ENCODE data around the gene SMIM27. TPM values are rescaled to one million over a fixed set of nuclear protein-coding genes. Genes with fewer than 3 reads are reported as not detected.
A peak's percentile ranks its signal among the peaks of the same experiment; 100 is the strongest.
"Not testable (repeated sequence)": the region's sequence is repeated elsewhere in the genome, so short reads cannot be mapped to it uniquely, and the experiment has no call there.

Gene SMIM27
- total RNA-seq, 2 donors from 2014 or later: 15.3 to 19.5 TPM

DNA sequence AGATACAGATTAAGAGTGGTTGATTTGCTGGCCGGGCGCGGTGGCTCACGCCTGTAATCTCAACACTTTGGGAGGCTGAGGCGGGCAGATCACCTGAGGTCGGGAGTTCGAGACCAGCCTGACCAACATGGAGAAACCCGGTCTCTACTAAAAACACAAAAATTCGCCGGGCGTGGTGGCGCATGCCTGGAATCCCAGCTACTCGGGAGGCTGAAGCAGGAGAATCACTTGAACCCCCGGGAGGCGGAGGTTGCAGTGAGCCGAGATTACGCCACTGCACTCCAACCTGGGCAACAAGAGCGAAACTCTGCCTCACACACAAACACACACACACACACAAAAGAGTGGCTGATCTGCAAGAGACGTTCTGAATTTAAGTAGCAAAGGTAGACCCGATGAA lies 3.9 kb upstream of the SMIM27 start:
- H3K9me3 Mint-ChIP-seq; H3K27ac Mint-ChIP-seq; DNase-seq (ENCODE audit: low spot score in 2 of 2); ATAC-seq: not testable (repeated sequence)
- peaks cover 33 to 34% of the 10 kb centered on the region in 2 donors for H3K36me3 Mint-ChIP-seq

DNA sequence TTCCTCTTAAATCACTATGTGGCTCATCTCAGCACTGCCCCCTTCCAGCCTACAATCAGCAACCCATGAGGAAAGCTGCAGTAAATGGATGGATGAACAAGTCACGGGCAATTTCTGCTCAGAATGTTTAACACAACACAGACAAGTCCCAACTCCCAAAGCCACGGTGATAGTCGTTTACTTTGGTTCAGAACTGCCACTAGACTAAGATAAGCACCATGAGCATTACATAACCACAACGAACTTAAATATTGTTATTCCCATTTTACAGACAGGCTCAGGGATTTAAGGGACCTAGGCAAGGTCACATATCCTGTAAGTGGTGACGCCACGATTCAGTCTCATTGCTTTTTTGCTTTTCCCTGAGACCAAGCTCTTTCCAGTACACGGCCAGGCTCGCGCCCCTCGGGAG lies 2.0 kb upstream of the SMIM27 start:
- H3K27ac Mint-ChIP-seq: peak overlapping the region; percentile 85 to 97
- H3K36me3 Mint-ChIP-seq: peaks cover 27 to 30% of the 10 kb centered on the region in 2 donors
- no peak for ATAC-seq
- H3K9me3 Mint-ChIP-seq: no peaks in the 10 kb centered on the region
- DNase-seq (ENCODE audit: low spot score in 2 of 2): no peak

DNA sequence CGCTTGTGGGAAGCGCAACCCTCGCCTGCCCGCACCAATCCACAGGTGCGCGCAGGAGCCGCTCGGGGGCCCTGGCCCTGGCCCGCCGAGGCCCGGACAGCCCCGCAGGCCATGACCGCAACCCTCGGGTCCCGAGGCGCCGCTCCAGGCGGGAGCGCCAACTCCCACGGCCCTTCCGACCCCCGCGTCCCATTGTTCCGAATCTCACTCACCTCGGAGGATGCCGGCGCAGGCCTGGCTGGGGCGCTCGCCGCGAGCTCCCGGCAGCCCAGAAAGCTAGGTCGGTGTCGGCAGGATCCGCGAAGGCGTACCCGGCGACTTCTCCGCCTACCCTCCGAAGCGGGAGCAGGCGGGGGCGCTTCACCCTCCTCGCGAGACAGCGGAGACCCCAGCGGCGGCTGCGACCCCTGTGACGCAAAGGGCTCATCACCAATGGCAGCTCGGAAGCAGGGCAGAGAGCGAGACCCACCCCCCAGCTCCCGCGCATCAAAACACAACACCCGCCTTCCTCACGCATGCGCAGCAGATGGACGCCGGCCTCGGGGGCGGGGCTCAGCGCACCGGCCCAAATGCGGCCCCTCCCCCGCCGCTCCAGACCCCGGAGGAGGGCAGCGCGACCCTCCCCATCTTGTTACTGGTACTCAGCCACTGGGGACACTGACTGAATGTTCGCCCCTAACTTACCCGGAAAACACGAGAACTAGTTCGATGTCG lies 1.4 kb upstream of the SMIM27 start:
- H3K9me3 Mint-ChIP-seq: no peaks in the 10 kb centered on the region
- ATAC-seq (peak; percentile 69 to 82), DNase-seq (ENCODE audit: low spot score in 2 of 2) (peak; percentile 90 to 92)
- H3K36me3 Mint-ChIP-seq: peaks cover 27 to 30% of the 10 kb centered on the region in 2 donors
- peak overlapping the region; percentile 97 to 100 for H3K27ac Mint-ChIP-seq

DNA sequence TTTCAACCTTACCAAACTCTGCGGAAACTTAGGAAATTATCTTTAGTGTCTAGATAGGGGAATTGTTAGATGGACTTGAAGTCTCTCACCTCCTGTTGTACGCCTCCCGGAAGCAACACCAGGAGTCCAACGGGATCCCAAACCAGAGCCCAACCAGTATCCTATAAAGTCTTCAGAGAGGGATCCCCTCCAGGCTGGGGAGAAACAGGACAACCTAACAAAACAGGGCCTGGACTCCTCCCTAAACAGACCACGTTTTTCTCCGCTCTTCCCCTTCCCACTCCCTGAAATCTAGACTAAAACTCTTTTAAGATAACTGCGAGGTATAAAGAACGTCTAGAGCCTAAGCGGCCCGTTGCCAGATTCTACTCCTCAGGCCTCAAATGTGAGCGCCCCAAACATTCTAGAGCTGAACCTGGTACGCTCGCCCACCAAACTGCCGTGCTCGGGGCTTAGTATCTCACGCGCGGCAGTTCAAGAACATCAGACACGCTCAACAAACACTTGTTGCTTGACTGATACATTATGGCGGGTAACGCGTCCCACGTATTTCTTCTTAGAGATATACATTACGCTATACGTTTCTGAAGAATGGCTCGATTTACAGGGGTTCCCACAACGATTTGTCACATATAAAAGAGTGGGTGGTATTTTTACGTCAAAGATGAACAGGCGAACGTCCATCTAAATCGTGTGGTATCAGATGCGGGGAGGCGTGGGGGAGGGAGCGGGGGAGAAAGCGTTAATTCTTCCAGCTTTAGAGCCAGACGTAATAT lies 663 bp upstream of the SMIM27 start:
- Mint-ChIP-seq H3K27ac (peak overlapping the region; percentile 97 to 100), H3K36me3 (peaks cover 27 to 30% of the 10 kb centered on the region in 2 donors), H3K9me3 (no peaks in the 10 kb centered on the region)
- peak; percentile 33 to 44 for ATAC-seq
- DNase-seq (ENCODE audit: low spot score in 2 of 2): peak in 1 of 2 donors; percentile 45

DNA sequence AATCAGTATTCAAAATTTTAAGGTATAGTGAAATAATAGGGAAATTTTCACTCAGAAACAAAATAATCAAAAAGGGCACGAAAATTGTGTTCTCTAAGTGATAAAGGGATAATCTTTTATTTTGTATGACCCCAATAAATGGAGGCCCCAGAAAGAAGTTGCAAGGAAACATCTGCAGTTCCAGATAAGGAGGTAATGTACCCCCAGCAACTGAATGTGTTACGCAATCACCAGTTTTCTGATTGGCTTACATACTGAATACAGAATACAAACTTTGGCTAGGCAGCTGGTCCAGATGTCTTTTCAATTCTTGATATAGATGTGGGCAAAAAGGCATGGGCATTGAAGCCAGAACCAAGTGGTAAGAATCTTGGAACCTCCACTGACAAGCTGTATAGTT lies 2.0 kb downstream of the SMIM27 start:
- Mint-ChIP-seq H3K9me3 (no peaks in the 10 kb centered on the region), H3K27ac (no peak overlapping the region), H3K36me3 (peaks cover 24 to 27% of the 10 kb centered on the region in 2 donors)
- DNase-seq (ENCODE audit: low spot score in 2 of 2) (no peak), ATAC-seq (no peak)

DNA sequence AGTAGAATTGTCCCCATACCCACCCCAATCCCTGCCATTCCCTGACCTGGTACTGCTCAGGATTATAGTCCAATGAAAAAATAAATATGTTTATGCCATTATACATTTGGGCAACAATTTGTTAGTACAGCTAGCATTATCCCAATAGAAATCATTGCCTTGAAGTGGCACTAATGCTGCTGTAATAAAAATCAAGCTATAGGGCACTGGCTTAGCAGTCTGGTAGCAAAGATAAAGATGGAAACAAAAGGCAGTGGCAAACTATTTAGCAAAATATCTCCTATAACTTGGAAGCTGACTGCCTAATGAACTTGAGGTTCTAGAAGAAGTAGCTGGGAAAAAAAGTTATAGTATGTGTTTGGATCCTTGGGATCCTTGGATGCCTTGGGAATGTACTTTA lies 2.5 kb downstream of the SMIM27 start:
- Mint-ChIP-seq H3K36me3 (peaks cover 24 to 27% of the 10 kb centered on the region in 2 donors), H3K27ac (peak overlapping the region in 1 of 2 donors; percentile 49), H3K9me3 (no peaks in the 10 kb centered on the region)
- no peak for ATAC-seq
- no peak for DNase-seq (ENCODE audit: low spot score in 2 of 2)

DNA sequence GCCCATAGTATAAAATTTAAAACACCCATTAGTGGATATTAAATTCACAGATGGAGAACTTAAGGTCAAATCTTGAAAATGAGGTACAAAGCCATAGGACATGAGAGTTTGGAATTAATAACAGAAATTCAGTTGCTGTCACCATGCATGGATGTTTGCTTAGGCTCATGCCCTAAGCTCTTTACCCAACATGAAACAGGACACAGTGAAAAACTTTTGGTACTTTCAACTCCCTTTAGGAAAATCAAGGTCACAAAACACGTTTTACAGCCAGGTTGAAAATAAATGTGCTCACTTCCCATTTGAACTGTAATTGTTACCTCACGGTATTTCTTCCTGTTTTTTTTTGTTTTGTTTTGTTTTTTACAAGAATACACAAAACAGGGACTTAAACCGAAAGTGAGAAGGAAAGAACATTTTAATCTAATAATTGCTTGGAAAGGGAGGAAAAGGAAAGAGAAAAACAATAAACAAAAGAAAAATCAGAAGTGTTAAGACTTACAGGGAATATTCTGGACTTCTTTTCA lies 6.3 kb downstream of the SMIM27 start:
- ATAC-seq: no peak
- Mint-ChIP-seq H3K9me3 (no peaks in the 10 kb centered on the region), H3K27ac (no peak overlapping the region), H3K36me3 (no peaks in the 10 kb centered on the region)
- no peak for DNase-seq (ENCODE audit: low spot score in 2 of 2)

DNA sequence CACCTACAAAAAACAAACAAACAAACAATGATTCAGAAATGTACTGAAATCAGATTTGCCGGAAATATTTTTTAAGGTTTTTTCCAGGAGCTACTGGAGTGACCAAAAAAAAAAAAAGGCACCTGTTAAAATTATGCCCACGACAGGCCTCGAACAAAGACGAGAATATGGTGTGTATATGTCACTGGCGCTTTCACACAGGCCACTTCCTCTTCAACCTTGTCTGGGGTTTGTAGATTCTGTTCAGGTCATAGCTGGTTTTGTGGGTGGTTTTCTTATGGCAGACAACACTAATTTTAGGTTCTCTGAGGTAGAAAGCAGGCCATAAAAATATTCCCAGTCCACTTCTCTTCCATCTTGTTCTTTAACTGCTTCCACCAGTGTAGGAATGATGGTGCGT lies 13.8 kb downstream of the SMIM27 start:
- DNase-seq (ENCODE audit: low spot score in 2 of 2): no peak
- Mint-ChIP-seq H3K36me3 (peaks cover 5 to 19% of the 10 kb centered on the region in 2 donors), H3K27ac (peak overlapping the region; percentile 71 to 83), H3K9me3 (no peaks in the 10 kb centered on the region)
- no peak for ATAC-seq

DNA sequence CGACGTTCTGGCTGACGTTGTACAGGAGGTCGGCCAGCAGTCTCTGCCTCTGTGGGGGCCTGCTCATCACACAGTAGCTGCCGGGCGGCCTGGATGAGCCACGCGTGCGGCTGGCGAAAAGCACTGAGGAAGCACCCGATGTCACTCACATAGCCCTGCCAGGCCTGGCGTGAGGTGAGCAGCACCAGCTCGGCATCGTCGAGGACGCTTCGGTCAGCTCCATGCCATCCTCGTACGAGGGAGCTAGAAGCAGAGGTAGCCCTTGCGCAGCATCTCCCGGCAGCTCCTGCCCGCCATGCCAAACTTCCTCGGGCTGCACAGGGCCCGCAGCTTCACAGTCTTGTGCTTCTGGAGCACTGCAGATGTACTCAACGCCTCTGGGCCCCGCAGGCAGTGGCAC lies 14.6 kb downstream of the SMIM27 start:
- DNase-seq (ENCODE audit: low spot score in 2 of 2) (no peak), ATAC-seq (no peak)
- no peaks in the 10 kb centered on the region for H3K9me3 Mint-ChIP-seq
- peak overlapping the region in 1 of 2 donors; percentile 71 for H3K27ac Mint-ChIP-seq
- H3K36me3 Mint-ChIP-seq: peaks cover 5 to 19% of the 10 kb centered on the region in 2 donors

DNA sequence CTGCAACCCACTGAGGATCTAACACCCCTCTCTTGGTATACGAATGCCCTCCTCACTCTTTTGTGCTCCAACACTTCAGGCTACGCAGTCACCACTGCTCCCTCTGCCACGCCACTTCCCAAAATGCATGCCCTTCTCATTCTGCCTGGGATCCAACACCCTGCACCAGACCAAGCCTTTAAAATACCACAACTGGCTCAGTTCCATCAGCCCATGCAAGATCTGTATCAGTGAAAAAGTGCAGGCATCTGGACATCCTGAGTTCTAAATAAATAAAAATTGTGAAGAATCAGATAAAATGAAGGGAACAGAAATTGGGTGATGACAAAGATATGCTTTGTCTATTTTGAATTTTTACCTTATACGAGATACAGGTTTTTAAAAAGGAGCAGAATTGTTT lies 18.1 kb downstream of the SMIM27 start:
- Mint-ChIP-seq H3K36me3 (peaks cover 5 to 34% of the 10 kb centered on the region in 2 donors), H3K27ac (peak overlapping the region in 1 of 2 donors; percentile 17), H3K9me3 (no peaks in the 10 kb centered on the region)
- no peak for ATAC-seq
- DNase-seq (ENCODE audit: low spot score in 2 of 2): no peak

DNA sequence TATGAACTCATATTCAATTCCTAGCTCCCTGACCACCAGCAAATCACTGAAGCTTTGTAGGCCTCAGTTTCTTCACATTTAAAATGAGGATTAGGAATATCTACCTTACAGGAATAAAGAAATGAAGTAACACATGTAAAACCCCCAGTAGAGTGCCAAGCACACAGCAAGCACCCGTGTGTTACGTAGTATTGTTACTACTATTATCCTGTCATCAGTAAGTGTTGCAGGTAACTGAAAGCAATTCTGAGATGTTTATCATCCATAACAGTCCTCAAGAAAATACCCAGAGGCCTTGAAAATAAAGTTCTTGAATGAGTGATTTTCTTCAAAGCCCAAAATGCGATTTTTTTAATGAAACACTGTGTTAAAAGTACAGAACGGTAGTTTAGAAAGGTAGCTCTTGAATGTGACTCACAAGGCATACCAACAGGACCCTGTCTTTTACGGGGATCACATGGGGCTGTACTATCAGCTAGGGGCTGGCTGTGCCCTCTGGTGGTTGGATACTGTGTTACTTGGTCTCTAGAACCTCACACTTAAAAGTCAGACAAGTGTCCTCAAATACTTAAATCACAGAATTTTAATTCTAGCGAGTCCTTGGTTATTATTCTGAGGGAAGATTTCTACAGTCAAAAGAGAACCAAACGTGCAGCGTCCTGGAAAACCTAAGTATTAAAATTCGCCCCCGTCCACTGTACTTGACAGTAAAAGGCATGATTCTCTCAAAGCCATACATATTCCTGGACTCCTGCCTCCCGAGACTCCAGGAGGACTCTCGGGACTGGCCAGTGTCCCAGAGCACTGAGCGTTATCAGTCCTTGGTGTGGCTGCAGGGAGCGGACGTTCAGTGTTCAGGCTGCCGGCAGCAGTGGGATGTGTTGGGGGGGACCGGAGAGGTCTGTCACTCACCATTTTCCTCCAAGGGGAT lies 20.1 kb downstream of the SMIM27 start:
- ATAC-seq (peak; percentile 90 to 94), DNase-seq (ENCODE audit: low spot score in 2 of 2) (peak in 1 of 2 donors; percentile 65)
- no peaks in the 10 kb centered on the region for H3K9me3 Mint-ChIP-seq
- peaks cover 0 to 23% of the 10 kb centered on the region in 2 donors for H3K36me3 Mint-ChIP-seq
- peak overlapping the region; percentile 93 to 99 for H3K27ac Mint-ChIP-seq

DNA sequence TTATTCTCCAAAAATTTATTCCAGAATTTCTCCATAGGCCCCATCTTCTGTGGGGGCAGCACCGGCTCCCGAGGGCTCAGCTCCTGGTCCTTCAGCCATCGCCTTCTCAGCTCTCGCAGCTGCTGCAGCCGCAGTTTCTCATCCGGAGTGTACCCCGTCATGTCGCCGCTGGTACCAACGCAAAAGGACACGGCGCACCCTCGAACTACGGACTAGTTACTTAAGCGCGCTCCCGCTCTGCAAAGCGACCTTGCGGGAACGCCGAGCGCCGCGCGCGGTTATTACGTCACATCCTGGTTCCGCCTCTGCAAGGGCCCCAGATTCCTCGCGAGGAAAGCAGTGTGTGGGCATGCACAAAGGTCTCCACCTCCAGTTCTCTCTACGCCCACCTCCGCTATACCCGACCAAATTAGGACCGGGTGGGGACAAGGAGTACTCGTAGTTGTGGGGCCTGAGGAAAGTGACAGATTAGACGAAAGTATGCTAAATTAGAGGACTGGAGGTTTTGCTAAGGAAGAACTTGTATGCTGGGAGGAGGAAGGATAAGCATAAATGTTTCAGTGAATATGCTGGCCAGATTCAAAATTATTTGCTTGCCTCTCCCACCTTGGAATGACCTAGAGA lies 20.9 kb downstream of the SMIM27 start, which contains the start of gene NDUFB6:
Gene NDUFB6 (minus strand): TSS at position 260 of the 624 bp plus-strand sequence. CDS start 99 bp downstream, at position 161.
- Mint-ChIP-seq H3K27ac (peak within 1 kb of the TSS; percentile 93 to 99), H3K9me3 (no peaks in the 10 kb centered on the region), H3K36me3 (peaks cover 0 to 23% of the 10 kb centered on the region in 2 donors)
- peak; percentile 91 to 92 for DNase-seq (ENCODE audit: low spot score in 2 of 2)
- ATAC-seq: peak; percentile 87 to 88

DNA sequence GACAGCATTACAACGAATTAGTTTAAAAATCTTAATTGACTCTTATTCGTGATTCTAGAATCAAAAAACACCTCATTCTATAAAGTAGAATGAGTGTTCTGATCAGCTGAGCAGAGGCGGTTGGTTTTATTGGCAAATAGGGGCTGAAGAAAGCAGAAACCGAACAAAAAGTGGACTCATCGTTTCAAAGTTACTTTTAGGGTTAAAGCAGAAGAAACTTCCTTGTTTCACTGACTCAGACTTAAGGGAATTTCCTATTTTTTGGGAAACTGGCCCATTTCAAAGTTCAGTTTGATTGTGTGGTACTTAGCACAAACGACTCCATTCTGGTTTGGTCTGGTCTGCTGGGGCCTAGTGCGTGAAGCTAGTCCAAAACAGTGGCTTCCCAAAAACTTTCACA lies 21.7 kb downstream of the SMIM27 start:
- peak overlapping the region in 1 of 2 donors; percentile 93 for H3K27ac Mint-ChIP-seq
- no peaks in the 10 kb centered on the region for H3K9me3 Mint-ChIP-seq
- peaks cover 0 to 23% of the 10 kb centered on the region in 2 donors for H3K36me3 Mint-ChIP-seq
- ATAC-seq: no peak
- DNase-seq (ENCODE audit: low spot score in 2 of 2): no peak

DNA sequence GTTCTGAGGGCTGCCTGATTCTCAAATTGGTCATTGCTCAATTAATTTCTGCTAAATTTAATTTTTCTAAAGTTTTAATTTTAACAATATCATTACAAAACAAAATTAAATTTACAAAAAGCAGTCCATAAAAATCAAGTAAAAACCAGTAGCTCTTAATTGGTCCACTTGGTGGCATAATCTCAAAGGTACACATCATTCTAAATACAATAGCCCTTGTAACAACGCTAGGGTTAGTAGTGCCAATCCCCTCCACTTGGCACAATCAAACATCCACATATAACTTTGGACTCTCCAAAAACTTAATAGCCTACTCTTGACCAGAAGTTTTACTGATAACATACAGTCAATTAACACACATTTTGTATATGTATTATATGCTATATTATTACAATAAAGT lies 22.7 kb downstream of the SMIM27 start:
- Mint-ChIP-seq H3K9me3 (no peaks in the 10 kb centered on the region), H3K36me3 (peaks cover 0 to 21% of the 10 kb centered on the region in 2 donors), H3K27ac (no peak overlapping the region)
- ATAC-seq: no peak
- no peak for DNase-seq (ENCODE audit: low spot score in 2 of 2)

DNA sequence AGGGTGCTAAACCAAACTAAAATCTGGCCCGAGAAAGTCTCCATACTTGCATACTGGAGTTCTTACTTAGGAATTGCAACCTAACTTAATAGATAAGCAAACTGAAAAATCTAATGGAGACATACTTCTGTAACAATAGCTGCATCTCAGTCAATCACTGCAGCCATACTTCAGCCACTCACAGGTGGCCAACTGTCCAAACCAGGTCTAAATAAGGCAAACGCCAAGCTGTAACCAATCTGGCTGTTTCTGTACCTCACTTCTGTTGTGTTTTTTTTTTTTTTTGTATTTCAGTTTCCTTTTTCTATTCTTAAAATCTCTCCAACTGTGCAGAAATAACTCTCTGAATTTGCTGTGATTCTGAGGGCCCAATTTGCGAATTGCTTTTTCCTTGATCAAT lies 25.2 kb downstream of the SMIM27 start:
- no peak for ATAC-seq
- no peak overlapping the region for H3K27ac Mint-ChIP-seq
- peaks cover 0 to 11% of the 10 kb centered on the region in 2 donors for H3K36me3 Mint-ChIP-seq
- DNase-seq (ENCODE audit: low spot score in 2 of 2): no peak
- H3K9me3 Mint-ChIP-seq: no peaks in the 10 kb centered on the region

DNA sequence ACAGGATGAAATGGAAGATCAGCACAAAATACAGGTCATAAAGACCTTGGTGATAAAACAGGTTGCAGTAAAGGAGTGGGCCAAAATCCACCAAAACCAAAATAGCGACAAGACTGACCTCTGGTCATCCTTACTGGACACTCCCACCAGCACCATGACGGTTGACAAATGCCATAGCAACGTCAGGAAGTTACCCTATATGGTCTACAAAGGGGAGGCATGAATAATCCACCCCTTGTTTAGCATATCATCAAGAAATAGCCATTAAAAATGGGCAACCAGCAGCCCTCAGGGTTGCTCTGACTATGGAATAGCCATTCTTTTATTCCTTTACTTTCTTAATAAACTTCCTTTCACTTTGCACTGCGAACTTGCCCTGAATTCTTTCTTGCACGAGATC lies 26.8 kb downstream of the SMIM27 start:
- Mint-ChIP-seq H3K27ac (no peak overlapping the region), H3K9me3 (no peaks in the 10 kb centered on the region), H3K36me3 (no peaks in the 10 kb centered on the region)
- no peak for ATAC-seq
- DNase-seq (ENCODE audit: low spot score in 2 of 2): no peak
